WERI-Rb-1 (cell line): ENCODE measurements around the gene MYOF.

Source experiments
- DNase-seq: peaks from one replicate; pipeline ENCODE4 v3.0.0-alpha.2; 2020
- H3K27ac ChIP-seq: fragments of 250-450 bp; sonication (Bioruptor Pico); 2 replicates; pipeline ENCODE4 v1.5.1; 2020; ENCODE audit warnings: mild to moderate bottlenecking, moderate library complexity
- H3K27me3 ChIP-seq: fragments of 250-450 bp; sonication (Bioruptor Pico); 2 replicates; pipeline ENCODE4 v1.5.1; 2021; ENCODE audit warnings: mild to moderate bottlenecking, low read depth, moderate library complexity; ENCODE audit not compliant: insufficient read depth, severe bottlenecking
- H3K36me3 ChIP-seq: fragments of 250-450 bp; sonication (Bioruptor Pico); 2 replicates; pipeline ENCODE4 v1.5.1; 2020; ENCODE audit warnings: mild to moderate bottlenecking, moderate library complexity
- H3K4me3 ChIP-seq: 2 replicates; pipeline ENCODE4 v1.5.1; 2011; ENCODE audit warnings: low read depth, mild to moderate bottlenecking, control low read depth, low read length
- H3K9me3 ChIP-seq: fragments of 250-450 bp; sonication (Bioruptor Pico); 2 replicates; pipeline ENCODE4 v1.5.1; 2021; ENCODE audit warnings: mild to moderate bottlenecking, moderate library complexity; ENCODE audit not compliant: severe bottlenecking
- TF ChIP-seq, protein P1 (sequence below): IDR thresholded peaks from 2 replicates; pipeline ENCODE4 v1.5.1; 2011; ENCODE audit warnings: low read depth, mild to moderate bottlenecking, control low read depth, inconsistent platforms, low read length

Gene MYOF

GRCh38 chr10:93457511-93457910 lies 24.6 kb downstream of the MYOF start:
- TF ChIP-seq, protein P1, sequence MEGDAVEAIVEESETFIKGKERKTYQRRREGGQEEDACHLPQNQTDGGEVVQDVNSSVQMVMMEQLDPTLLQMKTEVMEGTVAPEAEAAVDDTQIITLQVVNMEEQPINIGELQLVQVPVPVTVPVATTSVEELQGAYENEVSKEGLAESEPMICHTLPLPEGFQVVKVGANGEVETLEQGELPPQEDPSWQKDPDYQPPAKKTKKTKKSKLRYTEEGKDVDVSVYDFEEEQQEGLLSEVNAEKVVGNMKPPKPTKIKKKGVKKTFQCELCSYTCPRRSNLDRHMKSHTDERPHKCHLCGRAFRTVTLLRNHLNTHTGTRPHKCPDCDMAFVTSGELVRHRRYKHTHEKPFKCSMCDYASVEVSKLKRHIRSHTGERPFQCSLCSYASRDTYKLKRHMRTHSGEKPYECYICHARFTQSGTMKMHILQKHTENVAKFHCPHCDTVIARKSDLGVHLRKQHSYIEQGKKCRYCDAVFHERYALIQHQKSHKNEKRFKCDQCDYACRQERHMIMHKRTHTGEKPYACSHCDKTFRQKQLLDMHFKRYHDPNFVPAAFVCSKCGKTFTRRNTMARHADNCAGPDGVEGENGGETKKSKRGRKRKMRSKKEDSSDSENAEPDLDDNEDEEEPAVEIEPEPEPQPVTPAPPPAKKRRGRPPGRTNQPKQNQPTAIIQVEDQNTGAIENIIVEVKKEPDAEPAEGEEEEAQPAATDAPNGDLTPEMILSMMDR: no peak
- H3K27ac ChIP-seq: no peak overlapping the region
- H3K9me3 ChIP-seq: no peaks in the 10 kb centered on the region
- DNase-seq: no peak
- H3K4me3 ChIP-seq: no peak overlapping the region
- no peaks in the 10 kb centered on the region for H3K27me3 ChIP-seq
- no peaks in the 10 kb centered on the region for H3K36me3 ChIP-seq

DNA sequence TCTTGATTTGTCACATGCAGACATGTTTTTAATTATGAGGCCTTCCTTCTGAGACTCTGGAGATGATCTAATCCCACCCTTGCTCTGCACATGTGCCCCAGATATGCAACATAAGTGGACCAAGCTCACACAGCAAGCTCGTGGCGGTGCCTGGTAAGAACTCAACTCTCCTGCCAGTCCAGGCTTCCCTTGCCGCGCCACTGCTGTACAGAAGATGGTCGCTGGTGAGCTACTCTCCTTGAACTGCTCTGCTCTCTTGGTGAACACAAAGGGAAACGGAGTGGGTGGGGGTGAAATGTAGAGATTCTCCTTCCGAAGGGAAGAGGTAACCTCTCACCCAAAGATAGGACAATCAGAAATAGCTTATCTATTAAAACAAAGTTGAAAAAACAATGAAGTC lies 25.7 kb downstream of the MYOF start:
- Histone ChIP-seq H3K36me3 (no peaks in the 10 kb centered on the region), H3K9me3 (no peaks in the 10 kb centered on the region), H3K27me3 (no peaks in the 10 kb centered on the region), H3K27ac (no peak overlapping the region), H3K4me3 (no peak overlapping the region)
- DNase-seq: no peak
- TF ChIP-seq, protein P1: no peak

- TF ChIP-seq, protein P1: no peak
- DNase-seq: no peak
- Histone ChIP-seq H3K27ac (no peak overlapping the region), H3K36me3 (no peaks in the 10 kb centered on the region), H3K9me3 (no peaks in the 10 kb centered on the region), H3K27me3 (no peaks in the 10 kb centered on the region), H3K4me3 (no peak overlapping the region)
These were observed 27.4 kb downstream of the MYOF start for GRCh38 chr10:93454736-93455135.

GRCh38 chr10:93454146-93454545 lies 28.0 kb downstream of the MYOF start:
- Histone ChIP-seq H3K9me3 (no peaks in the 10 kb centered on the region), H3K27me3 (no peaks in the 10 kb centered on the region), H3K27ac (no peak overlapping the region), H3K36me3 (no peaks in the 10 kb centered on the region), H3K4me3 (no peak overlapping the region)
- TF ChIP-seq, protein P1: no peak
- DNase-seq: no peak

DNA sequence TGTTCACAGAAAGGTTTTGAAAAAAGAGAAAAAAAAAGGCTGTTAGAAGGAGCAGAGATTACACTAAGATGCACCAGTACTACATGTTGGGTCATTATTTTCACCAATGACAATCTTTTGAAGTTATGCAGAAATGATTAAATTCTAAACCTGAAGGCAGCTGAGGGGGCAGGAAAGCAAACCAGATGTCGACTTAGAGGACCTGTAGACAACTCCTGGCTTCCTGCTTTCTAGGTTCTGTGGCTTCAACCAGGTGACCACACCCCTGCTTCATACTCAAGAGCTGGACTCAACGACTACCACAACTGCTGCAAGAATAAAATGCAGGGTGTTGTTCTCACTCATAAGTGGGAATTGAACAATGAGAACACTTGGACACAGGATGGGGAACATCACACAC lies 30.0 kb downstream of the MYOF start:
- no peaks in the 10 kb centered on the region for H3K36me3 ChIP-seq
- no peak overlapping the region for H3K4me3 ChIP-seq
- H3K9me3 ChIP-seq: no peaks in the 10 kb centered on the region
- H3K27me3 ChIP-seq: no peaks in the 10 kb centered on the region
- TF ChIP-seq, protein P1: no peak
- H3K27ac ChIP-seq: no peak overlapping the region
- no peak for DNase-seq

DNA sequence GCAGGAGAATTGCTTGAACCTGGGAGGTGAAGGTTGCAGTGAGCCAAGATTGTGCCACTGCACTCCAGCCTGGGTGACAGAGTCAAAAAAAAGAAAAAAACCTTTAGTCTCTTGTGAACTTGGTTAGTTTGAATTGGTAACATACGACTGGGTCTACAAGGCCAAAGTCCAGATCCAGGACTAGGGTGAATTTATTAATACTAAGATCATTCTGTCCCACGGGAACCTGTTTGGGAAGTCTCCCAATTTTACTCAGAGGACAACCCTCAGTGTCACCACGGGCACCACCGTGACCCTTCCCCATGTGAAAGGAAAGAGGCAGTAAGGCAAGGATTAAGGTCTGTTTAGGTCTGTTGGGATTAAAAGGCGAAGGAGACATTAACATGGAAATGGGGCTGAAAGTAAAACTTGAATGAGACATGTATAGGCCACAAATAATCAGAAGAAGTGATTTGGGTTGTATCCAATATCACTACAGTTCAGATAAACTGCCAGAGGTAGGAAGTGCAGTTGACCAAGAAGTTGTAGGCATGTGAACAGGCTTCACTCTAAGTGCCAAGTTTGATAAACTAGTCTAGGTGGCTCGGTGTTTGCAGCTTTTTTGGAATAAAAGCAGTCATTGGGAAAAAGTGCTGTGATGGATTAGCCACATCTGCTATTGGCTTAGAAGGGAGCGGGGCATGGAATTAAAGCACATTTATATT lies 30.7 kb downstream of the MYOF start:
- H3K27me3 ChIP-seq: no peaks in the 10 kb centered on the region
- no peak for DNase-seq
- H3K27ac ChIP-seq: no peak overlapping the region

More for the DNA sequence above, 30.7 kb downstream of the MYOF start:
- TF ChIP-seq, protein P1: no peak
- H3K36me3 ChIP-seq: no peaks in the 10 kb centered on the region
- no peak overlapping the region for H3K4me3 ChIP-seq
- H3K9me3 ChIP-seq: no peaks in the 10 kb centered on the region
